Cardiac fibroblast (primary cell): ENCODE measurements around the gene TTC27.

Source experiments
- DNase-seq, 2 donors: peaks; one replicate each; pipeline versions ENCODE4 v3.0.0 to v3.0.0-alpha.2; 2010; ENCODE audit warnings: low read depth in 2 of 2
- H3K4me3 ChIP-seq, 2 donors: replicated peaks in 1 of 2; 1 replicate in 1 of 2; 2 replicates in 1 of 2; pipeline ENCODE4 v1.5.1; 2011; ENCODE audit warnings: low read depth in 2 of 2, low read length in 2 of 2, mild to moderate bottlenecking in 2 of 2, moderate library complexity in 1 of 2
- CTCF ChIP-seq: IDR thresholded peaks from one replicate; pipeline ENCODE4 v1.5.1; 2011; ENCODE audit warnings: low read depth, mild to moderate bottlenecking, low read length, inconsistent platforms

The TTC27 gene

GRCh38 chr2:32805104-32806095 is 177.6 kb downstream of the TTC27 start:
- peak in 1 of 2 donors; percentile 9 for DNase-seq
- no peak for TF ChIP-seq CTCF
- H3K4me3 ChIP-seq: no peak overlapping the region

GRCh38 chr2:32806857-32807256 is 179.0 kb downstream of the TTC27 start:
- no peak for DNase-seq
- no peak for TF ChIP-seq CTCF
- no peak overlapping the region for H3K4me3 ChIP-seq

- H3K4me3 ChIP-seq: no peak overlapping the region
- no peak for TF ChIP-seq CTCF
Measured at GRCh38 chr2:32807662-32808061, 179.8 kb downstream of the TTC27 start.

GRCh38 chr2:32810909-32811495 is 183.2 kb downstream of the TTC27 start:
- no peak overlapping the region for H3K4me3 ChIP-seq
- DNase-seq: no peak
- no peak for TF ChIP-seq CTCF

More at GRCh38 chr2:32807662-32808061, 179.8 kb downstream of the TTC27 start:
- no peak for DNase-seq

GRCh38 chr2:32811696-32812095 is 183.8 kb downstream of the TTC27 start:
- TF ChIP-seq CTCF: no peak
- no peak for DNase-seq
- no peak overlapping the region for H3K4me3 ChIP-seq

- no peak overlapping the region for H3K4me3 ChIP-seq
- TF ChIP-seq CTCF: no peak
- DNase-seq: peak; percentile 15 to 48
Measured at GRCh38 chr2:32812316-32812715, 184.5 kb downstream of the TTC27 start.
